HG03097 (cell line): ENCODE measurements around the gene ST6GALNAC2.
"Not testable (repeated sequence)": the region's sequence is repeated elsewhere in the genome, so short reads cannot be mapped to it uniquely, and the experiment has no call there.

ENCODE experiments used
- ATAC-seq: cut with Tn5 transposase; IDR thresholded peaks from one replicate; pipeline ENCODE4 v1.9.1; 2021; ENCODE audit not compliant: unreplicated experiment, low FRiP score

ST6GALNAC2 gene

DNA sequence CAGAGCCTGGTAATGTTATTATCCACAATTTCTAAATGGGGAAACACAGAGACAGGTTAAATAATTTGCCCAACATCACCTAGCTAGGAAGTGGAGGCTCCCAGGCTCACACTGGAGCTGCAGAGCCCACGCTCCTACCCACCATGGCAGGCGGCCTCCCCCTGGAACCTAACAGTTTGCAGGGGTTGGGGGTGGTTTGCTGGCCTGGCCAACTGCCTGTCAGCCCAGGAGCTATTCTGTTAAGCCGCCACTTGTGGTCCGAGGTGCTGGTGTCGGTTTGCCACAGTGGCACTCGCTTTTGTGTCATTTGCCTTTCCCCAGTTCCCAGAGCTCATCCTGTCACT, 42.2 kb downstream of the ST6GALNAC2 start:
- ATAC-seq: no peak

DNA sequence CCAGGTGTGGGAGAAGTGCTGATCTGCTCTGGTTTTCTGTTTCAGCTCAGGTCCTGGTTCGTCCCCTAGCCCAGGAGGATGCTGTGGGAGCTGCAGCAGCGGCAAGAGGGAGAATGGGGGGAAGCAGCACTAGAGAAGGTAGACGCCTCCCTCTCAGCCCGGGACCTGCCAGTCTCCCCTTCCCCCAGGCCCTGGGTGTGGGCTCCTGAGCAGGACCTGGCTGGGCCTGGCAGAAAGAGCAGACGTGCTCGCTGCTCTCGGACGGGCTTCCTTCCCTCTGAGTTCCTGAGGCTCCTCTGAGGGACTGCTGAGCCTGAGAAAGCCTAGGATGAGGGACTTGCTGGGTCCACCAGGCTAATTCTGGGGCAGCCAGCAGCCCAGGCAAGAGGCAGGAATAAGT, 42.7 kb downstream of the ST6GALNAC2 start:
- ATAC-seq: no peak

DNA sequence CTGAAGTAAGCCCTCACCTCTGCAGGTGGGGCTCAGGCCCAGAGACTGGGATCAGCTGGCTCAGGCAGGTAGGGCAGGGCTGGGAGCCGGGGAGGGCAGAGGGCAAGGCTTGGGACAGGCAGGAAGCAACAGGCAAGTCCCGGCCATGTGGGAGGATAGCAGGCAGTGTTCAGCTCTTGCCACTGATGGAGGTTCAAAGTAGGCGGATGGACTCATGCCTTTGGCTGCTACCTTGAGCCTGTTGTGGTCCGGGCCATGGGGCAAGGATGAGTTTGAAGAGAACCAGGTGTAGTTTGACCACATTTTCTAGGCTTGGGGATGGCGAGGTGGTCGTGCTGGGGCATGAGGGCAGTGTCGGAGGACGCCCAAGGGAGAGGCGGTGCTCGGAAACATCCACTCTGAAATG, 43.1 kb downstream of the ST6GALNAC2 start:
- ATAC-seq: no peak

DNA sequence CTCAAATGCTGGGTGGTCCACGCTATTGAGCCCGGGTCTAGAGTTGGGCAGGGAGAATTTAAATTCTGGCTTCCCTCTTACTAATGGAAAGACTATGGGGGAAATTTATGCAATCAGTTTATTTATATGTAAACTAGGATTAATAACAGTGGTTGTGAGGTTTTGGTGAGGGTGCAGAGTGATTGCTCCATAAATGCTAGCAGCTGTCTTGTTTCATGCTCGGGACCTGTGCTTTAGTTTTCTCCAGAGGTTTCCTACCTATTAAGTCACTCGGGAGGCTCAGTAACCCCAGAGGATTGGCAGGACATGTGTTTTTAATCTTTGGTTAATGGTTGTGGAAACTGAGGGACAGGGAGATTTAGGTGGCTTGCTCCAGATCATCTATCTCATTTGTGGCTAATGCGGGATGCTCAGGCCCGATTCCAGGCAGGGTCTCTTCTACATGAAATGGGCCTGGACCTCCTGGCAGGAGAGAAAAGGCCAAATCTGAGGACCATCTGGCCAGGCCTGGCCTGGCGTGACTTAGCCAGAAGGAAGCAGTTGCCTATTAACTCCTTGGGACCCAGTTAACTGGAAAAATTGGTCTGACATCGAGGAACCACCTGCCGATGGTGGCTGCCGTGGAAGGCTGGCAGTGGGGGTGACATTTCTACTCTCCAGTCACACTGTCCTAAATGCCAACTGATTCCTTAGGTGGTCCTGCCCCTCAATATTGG, 43.8 kb downstream of the ST6GALNAC2 start:
- ATAC-seq: no peak

DNA sequence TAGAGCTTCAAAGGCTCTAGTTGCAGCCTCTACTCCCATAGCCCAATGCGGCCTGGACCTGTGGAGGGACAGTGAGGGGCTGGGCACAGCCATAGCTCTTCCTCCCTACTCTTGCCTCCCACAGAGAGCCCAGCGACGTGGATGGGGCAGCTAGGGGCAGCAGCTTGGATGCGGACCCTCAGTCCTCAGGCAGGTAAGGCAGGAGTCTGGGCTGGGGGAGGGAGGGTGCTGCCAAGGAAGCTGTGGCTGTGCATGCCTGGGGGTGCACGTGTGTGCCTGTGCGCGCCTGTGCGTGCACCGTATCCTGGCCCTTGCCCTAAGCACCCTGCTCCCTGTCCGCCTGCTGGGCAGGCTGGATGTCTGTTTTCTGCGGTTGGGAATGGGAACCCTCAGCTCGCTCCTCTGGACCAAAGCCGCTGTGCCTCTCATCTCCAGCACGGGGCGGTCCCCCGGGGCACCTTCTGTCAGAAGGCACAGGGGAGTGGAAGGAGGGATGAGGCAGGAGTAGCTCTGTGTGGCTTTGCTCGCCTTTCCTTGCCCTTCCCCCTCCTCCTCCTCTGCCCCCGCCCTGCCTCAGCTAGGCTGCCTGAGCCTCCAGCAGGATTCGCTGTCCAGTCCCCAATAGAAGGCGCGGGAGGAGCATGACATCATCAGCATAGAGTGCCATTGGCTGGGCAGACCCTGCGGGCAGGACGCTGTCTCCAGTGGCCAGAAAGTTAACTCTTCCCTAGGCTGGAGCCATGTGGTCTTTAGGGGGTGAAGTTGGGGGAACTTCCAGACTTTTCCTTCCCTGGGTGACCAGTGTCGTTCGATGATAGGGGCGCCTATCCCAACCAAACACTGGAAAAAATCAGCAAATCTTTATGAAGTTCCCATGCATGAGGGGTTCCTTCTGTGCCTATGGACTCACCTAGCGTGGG, 45.0 kb downstream of the ST6GALNAC2 start:
- ATAC-seq: no peak

DNA sequence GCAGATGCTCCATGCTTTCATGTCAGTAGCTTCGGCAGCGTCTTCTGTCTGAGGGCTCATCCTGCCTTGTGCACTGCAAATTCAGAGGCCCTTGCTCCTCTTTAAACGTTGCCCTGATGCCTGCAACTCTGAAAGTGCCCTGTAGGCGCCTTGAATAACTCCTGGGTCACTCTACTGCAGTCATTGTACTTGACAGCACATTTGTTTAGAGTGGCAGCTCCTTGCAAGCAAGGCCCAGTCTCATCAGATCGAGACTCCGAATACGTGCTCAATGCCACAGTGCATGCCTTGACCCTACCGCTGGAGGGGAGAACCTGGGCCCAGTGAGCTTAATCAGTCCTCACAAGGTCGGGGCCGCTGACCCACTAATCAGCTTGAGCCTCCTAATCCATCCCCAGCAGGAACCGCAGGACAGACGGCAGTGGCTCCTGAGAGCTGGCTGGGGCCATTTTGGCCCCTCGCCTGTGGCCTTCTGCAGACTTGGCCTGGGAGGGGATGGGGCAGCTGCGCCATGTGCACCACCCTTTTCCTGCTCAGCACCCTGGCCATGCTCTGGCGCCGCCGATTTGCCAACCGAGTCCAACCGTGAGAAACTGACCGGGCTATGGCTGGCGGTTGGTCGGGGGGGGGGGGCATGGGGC, 45.9 kb downstream of the ST6GALNAC2 start, which contains the start of gene PRCD:
TSS of gene PRCD (plus strand) at position 414 of the 641 bp plus-strand sequence. CDS start at position 512, 98 bp downstream.
- no peak for ATAC-seq

DNA sequence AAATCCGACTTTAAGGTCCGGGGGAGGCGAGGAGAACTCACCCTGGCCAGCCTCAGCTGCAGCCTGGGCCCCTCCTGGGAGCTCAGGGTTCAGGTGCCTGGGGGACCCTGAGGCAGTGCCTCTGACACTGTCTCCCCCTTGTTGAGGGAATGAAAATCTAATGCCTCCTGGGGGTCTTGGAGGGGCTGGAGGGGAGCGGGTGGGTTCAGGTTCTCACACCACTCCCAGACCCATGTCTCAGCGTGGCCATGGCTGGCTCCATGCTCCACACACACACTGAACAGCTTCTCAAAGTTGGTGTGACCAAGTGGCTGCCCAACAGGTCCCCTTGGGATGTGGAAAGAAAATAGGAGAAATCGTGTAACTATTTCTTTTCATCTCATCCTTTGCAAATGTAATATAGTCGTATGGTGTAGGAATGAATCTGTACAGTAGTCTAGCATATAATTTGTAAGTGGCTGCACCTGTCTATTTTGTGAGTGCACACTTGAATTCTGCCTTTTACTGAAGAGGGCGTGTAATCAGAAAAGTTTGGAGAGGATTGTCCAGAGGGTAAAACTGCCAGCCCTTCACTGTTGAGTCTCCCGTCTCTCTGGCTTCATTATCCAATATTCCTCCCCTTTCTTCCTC, 46.6 kb downstream of the ST6GALNAC2 start:
- ATAC-seq: no peak

DNA sequence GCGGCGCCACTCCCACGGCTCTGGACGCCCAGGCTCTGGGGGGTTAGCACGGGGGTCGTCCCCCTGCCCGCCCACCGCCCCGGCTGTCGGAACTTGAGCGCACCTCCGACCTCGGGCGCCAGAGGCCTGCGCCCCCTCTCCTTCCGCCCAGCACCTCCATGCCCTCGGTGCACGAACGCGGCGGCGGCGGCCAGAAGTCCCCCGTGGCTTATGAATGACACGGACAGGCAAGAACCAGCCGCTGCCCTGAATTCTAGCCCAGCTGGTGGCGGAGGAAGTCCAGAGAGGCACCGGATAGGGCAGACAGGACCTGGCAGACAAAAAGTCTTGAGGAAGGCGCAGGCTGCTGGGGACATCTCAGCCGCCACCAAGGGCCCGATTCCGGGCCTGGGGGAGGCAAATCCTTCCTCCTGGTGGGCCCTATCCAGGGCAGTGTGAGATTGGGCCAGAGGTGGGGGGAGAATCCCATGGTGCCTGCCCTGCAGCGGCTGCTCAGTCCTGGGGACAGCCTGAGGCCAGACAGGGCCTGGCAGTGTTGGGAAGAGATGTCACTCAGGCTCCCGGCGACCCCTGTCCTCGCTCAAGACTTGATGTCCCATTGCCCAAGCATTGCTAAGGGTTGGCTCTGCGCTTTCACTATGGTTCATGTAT, 47.3 kb downstream of the ST6GALNAC2 start:
- ATAC-seq: no peak

DNA sequence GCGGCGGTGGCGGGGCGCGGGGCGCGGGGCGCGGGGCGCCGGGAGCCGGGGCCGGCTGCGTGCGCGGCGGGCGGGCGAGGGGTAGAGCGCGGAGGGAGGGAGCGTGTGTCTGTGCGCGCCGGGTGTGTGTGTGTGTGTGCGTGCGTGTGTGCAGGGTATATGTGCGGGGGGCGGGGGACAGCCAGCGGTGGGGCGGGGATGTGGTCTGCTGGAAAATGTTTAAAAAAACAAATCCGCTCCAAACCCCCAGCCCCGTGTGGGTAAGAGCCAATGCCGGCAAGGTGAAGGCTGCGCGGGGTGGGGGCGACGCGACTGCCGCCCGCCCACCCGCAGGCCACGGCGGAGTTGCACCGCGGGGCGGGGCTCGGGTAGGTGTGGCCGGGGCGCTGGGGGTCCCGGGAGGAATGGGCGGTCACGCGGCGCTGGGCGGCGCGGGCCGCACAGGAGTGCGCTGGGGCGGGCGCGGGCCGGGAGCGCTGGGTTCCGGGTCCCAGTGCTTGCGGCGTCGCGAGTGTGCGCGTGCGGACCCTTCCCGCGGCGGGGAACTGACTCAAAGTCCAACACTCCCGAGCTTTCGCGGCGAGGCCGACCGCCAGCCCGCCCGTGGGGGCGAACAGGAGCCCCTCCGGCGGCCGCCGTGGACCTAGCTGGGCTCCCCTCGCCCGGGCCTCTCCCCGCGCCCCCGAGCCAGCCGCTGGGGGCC, 47.9 kb downstream of the ST6GALNAC2 start, which contains the start of gene CYGB:
TSS of gene CYGB (minus strand) at position 132 of the 703 bp plus-strand sequence. CDS start 167 bp downstream, outside the sequence.
- ATAC-seq: no peak

DNA sequence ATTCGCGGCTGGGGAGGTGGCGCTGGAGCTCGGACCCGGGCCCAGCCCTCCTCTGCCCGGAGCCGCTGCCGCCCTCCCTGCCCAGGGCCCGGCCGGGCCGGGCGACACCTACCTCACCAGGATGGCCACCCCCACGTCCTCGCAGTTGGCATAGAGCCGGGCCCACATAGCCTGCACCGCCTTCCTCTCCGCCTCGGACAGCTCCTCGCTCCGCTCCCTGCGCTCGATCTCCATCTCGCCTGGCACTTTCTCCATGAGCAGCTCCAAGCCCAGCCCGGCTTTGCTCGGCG, 48.4 kb downstream of the ST6GALNAC2 start:
- no peak for ATAC-seq

DNA sequence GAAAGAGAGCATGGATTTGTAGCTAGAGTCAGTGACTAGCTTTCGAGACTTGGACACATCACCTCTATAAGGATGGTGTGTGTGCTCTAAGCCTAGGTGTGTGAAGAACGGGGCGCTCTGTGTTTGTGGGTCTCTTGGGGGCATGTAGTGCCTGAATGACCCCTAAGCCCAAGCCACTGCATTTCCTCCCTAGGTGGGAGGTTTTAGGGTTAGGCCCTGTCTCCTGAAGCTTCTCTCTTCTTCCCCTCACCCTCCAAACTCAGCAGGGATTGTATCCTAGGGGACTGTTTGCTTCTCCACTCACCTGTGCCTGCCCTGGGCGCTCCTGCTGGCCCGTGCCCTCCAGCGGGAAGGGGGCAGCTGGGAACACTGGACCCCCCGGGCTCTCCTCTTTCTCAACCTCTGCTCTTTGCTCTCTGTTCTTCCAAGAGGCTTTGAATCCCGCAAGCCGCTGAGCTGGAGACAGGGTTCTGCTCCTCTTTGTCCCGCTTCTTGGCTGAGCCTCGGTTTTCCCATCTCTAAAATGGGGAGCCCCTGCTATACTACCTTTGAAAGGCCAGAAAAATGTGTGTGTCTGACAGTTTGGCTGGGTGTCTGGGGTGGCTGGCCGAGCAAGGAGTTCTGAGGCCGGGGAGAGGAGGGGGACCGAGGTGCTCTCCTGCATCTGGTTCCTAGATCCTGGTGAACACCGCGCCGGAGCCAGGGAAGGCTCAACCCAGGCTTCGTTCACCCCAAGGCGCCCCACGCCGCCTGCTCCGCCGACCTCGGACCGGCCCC, 49.0 kb downstream of the ST6GALNAC2 start:
- no peak for ATAC-seq

DNA sequence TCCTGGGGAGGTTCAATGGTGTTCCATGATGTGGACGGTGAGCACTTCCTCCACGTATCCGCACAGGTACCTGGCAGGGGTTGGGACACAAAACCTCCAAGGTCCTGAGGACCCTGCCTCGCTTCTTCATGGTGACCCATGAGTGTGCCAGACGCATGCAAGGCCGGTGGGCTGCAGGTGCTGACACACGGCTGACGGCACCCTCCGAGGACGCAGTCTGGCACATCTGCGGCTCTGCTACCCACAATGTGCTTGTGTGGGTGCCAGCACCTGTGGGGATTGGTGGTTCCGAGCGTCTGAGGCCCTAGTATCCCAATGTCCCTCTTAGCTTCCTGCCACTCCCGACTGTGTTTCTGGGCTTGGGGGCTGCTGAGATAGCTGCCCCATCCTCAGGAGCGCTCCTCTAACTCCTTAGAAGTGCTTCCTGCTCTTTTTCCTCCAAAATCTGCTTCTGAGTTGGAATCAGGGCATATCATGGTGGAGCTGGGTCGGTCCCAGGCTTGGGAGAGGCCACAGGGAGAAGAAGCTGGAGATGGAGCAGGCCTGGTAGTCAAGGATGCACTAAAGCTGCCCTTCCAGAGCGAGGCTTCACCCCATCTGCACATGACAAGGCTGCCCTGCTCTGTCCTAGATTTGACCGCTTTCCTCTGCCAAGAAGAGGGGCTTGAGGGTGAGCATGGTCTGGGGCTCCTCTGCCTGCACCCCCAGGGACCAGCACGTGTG, 49.7 kb downstream of the ST6GALNAC2 start:
- no peak for ATAC-seq

DNA sequence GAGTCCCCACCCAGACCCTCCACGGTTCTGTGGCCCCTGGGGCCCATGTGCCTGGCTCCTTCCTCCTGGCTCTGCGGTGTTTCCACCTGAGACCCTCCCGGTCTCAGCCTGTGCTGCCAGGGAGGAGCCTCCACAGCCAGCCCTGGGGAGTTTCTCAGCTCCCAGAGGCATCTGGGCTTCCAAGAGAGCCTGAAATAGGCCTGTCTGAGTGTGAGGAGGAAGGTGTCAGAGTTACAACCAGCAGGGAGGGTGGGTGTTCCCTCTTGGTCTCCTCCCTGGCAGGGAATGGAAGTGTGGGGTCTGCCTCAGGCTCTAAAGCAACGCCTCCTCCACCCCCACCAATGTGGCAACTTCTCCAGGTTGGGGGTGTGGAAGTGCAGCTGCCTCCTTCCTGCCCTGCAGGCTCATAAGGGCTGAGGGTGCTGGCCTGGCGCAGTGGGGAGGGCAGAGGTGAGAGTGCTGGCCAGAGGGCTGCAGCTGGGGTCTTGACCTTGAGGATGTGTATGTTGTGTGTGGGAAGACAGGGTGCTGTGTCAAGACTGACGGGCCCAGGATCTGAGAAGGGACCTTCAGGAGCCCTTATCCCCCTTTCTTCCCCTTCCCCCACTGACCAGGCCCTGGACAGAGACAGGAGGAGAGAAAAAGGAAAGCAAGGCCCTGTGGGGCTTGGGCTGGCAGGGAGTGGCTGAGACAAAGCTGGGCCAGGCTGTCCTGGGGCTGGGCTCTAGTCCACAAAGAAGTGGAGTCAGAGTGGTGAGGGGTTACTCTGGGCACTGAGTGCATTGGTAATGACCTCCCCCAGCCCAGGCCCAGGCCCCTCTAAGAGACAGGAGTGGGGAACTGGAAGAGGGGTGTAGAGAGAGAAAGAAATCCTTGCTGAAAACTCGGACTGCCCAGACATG, 50.6 kb downstream of the ST6GALNAC2 start:
- ATAC-seq: no peak

DNA sequence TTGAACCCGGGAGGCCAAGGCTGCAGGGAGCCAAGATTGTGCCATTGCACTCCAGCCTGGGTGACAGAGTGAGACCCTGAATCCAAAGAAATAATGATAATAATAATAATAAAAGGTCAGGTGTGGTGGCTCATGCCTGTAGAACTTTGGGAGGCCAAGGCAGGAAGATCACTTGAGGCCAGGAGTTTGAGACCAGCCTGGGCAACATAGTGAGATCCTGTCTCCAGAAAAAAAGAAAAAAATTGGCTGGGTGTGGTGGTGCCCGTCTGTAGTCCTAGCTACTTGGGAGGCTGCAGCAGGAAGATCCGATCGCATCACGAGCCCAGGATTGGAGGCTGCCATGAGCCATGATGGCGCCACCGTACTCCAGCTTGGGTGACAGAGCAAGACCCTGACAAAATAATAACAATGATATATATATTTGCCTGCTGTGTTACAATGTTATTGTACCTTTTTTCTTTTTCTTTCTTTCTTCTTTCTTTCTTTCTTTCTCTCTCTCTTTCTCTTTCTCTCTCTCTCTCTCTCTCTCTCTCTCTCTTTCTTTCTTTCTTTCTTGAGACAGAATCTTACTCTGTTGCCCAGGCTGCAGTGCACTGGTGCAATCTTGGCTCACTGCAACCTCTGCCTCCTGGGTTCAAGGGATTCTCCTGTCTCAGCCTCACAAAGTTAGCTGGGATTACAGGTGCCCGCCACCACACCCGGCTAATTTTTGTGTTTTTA, 51.9 kb downstream of the ST6GALNAC2 start:
- not testable (repeated sequence) for ATAC-seq

DNA sequence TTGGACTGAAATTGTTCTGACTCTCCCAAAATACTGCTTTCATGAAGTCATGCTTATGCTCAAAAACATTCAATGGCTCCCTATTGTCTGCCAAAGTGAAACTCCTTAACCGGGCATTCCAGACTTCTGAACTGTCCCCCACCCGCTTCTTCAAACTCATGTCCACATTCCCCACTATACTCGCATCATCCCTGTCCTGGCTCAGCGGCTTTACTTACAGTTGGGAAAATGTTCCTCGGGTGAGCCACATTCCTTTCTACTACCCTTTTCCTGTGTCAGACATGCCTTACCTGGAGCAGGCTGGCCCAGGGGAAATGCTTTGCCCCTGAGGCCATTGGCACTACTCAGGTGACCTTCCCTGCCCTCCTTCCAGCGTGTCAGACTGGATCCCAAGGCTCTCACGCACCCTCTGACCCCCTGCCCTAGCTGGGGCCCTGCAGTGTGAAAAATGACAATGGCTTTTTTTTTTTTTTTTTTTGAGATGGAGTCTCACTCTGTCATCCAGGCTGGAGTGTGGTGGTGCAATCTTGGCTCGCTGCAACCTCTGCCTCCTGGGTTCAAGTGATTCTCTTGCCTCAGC, 53.5 kb downstream of the ST6GALNAC2 start:
- ATAC-seq: no peak

DNA sequence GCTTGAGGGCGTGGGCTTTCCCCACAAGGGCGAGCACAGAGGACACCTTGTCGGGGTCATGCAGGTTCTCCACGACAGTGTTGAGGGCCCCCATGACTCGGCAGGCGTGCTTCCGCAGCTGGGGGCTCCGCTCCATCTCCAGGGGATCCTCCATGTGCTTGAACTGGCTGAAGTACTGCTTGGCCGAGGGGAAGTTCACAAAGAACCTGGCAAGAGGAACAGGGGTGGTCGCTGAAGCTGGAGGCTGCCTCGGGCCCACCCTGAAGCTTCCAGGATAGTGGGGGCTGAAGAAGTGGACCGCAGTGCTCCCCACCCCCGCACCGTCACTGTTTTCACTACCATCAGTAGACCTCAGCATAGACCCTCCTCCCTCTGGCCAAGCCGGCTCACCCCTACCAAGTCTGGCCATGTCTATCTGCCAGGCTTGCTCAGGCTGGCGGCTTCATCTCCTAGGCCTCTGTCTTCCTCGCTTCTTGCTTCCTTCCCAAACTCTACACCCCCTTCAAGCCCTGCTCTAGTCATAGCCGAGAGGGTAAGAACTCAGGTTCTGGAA, 54.1 kb downstream of the ST6GALNAC2 start:
- ATAC-seq: no peak
